ENCODE results near the gene MAP3K19.

- TF ChIP-seq POLR2A (IDR thresholded peaks at IDR 0.05): no peak
- no peak for TF ChIP-seq CTCF (IDR thresholded peaks at IDR 0.05)
Measured at GRCh38 chr2:135076556-135076955, 29.3 kb upstream of the MAP3K19 start.
